HEK293T (cell line): ENCODE measurements around the gene OGDH.

Experiments
- ARNT ChIP-seq: fragments of 450-650 bp; IDR thresholded peaks from 2 replicates; pipeline ENCODE4 v1.6.1; 2017; ENCODE audit warnings: mild to moderate bottlenecking
- FOXK2 ChIP-seq: fragments of 450-650 bp; IDR thresholded peaks from 2 replicates; pipeline ENCODE4 v1.6.1; 2016; ENCODE audit warnings: mild to moderate bottlenecking
- FOXM1 ChIP-seq: fragments of 450-650 bp; IDR thresholded peaks from 2 replicates; pipeline ENCODE4 v1.6.1; 2017; ENCODE audit warnings: mild to moderate bottlenecking, borderline replicate concordance
- HDGF ChIP-seq: fragments of 450-650 bp; IDR thresholded peaks from 2 replicates; pipeline ENCODE4 v1.6.1; 2017; ENCODE audit warnings: antibody characterized with exemption, borderline replicate concordance
- LEF1 ChIP-seq: fragments of 450-650 bp; IDR thresholded peaks from 2 replicates; pipeline ENCODE4 v1.6.1; 2017; ENCODE audit warnings: mild to moderate bottlenecking, borderline replicate concordance
- SP1 ChIP-seq: fragments of 450-650 bp; IDR thresholded peaks from 2 replicates; pipeline ENCODE4 v1.6.1; 2017
- SUZ12 ChIP-seq: fragments of 450-650 bp; IDR thresholded peaks from 2 replicates; pipeline ENCODE4 v1.6.1; 2016; ENCODE audit warnings: mild to moderate bottlenecking
- ZNF384 ChIP-seq: fragments of 450-650 bp; IDR thresholded peaks from 2 replicates; pipeline ENCODE4 v1.6.1; 2016
- TF ChIP-seq, protein P1 (sequence below): fragments of 450-650 bp; IDR thresholded peaks from 2 replicates; pipeline ENCODE4 v1.6.1; 2016

DNA sequence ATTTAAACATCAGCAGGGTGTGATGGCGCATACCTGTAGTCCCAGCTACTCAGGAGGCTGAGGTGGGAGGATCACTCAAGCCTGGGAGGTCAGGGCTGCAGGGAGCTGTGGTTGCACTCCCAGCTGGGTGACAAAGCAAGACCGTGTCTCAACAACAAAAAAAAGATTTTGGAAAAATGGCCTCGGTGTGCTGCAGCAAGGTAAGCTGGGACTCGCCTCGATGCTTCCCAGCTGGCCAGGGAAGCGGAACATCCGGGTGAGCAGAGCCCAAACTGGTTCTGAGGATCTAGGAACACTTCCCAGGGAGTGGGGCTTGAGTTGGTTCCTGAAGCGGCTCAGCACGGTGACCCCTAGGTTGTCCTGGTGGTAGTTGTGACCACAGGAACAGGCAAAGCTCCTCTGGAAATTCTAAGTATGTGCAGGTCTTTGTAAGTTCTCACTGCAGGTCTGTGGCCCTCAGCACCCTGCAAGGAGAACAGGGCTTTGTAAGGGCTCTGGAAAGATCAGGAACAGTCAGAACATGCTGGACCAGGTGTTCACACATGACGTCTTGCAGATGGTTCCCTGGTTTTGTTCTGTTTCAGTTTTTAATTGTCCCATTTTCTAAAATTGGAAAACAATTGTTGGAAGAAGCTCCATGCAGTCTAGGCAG is 103.6 kb downstream of the OGDH start:
- TF ChIP-seq SP1 (no peak), SUZ12 (no peak), FOXM1 (no peak), FOXK2 (no peak), ARNT (no peak), HDGF (no peak), LEF1 (no peak), ZNF384 (no peak)
- TF ChIP-seq, protein P1, sequence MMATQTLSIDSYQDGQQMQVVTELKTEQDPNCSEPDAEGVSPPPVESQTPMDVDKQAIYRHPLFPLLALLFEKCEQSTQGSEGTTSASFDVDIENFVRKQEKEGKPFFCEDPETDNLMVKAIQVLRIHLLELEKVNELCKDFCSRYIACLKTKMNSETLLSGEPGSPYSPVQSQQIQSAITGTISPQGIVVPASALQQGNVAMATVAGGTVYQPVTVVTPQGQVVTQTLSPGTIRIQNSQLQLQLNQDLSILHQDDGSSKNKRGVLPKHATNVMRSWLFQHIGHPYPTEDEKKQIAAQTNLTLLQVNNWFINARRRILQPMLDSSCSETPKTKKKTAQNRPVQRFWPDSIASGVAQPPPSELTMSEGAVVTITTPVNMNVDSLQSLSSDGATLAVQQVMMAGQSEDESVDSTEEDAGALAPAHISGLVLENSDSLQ: no peak
